ENCODE results near the gene UBA5.

The UBA5 gene

GRCh38 chr3:132659000-132659364 is 1.1 kb upstream of the UBA5 start:
- H3K4me3 ChIP-seq (replicated peaks; ENCODE audit: low read depth, low read length) = peak overlapping the region; percentile 75
- no peak for DNase-seq (ENCODE audit: low read depth)
- no peak for TF ChIP-seq CTCF (IDR thresholded peaks at IDR 0.05; ENCODE audit: low read length, missing control alignments)

GRCh38 chr3:132659365-132660051 is 621 bp upstream of the UBA5 start, which contains the start of gene ACAD11:
Gene ACAD11 (minus strand): TSS chr3:132659809. CDS start chr3:132659751, 58 bp downstream.
- peak; percentile 76 for TF ChIP-seq CTCF (IDR thresholded peaks at IDR 0.05; ENCODE audit: low read length, missing control alignments)
- H3K4me3 ChIP-seq (replicated peaks; ENCODE audit: low read depth, low read length) = peak within 1 kb of the TSS; percentile 75
- DNase-seq (ENCODE audit: low read depth) = peak; percentile 67

- DNase-seq (ENCODE audit: low read depth) = peak; percentile 13
- TF ChIP-seq CTCF (IDR thresholded peaks at IDR 0.05; ENCODE audit: low read length, missing control alignments) = no peak
- peak overlapping the region; percentile 75 for H3K4me3 ChIP-seq (replicated peaks; ENCODE audit: low read depth, low read length)
Measured at GRCh38 chr3:132660811-132661070, 612 bp downstream of the UBA5 start.

- TF ChIP-seq CTCF (IDR thresholded peaks at IDR 0.05; ENCODE audit: low read length, missing control alignments) = no peak
- H3K4me3 ChIP-seq (replicated peaks; ENCODE audit: low read depth, low read length) = peak overlapping the region; percentile 75
- DNase-seq (ENCODE audit: low read depth) = no peak
Measured at GRCh38 chr3:132661101-132661500, 972 bp downstream of the UBA5 start.

GRCh38 chr3:132662212-132662611 is 2.1 kb downstream of the UBA5 start:
- no peak overlapping the region for H3K4me3 ChIP-seq (replicated peaks; ENCODE audit: low read depth, low read length)
- no peak for TF ChIP-seq CTCF (IDR thresholded peaks at IDR 0.05; ENCODE audit: low read length, missing control alignments)
- no peak for DNase-seq (ENCODE audit: low read depth)

- TF ChIP-seq CTCF (IDR thresholded peaks at IDR 0.05; ENCODE audit: low read length, missing control alignments) = no peak
- no peak for DNase-seq (ENCODE audit: low read depth)
Measured at GRCh38 chr3:132665230-132665745, 5.2 kb downstream of the UBA5 start.

GRCh38 chr3:132669256-132669777 is 9.2 kb downstream of the UBA5 start:
- peak; percentile 12 for DNase-seq (ENCODE audit: low read depth)
- no peak for TF ChIP-seq CTCF (IDR thresholded peaks at IDR 0.05; ENCODE audit: low read length, missing control alignments)
- H3K4me3 ChIP-seq (replicated peaks; ENCODE audit: low read depth, low read length) = no peak overlapping the region

More at GRCh38 chr3:132665230-132665745, 5.2 kb downstream of the UBA5 start:
- no peak overlapping the region for H3K4me3 ChIP-seq (replicated peaks; ENCODE audit: low read depth, low read length)

Measured in fibroblast of pulmonary artery (primary cell).